ENCODE results near the gene ECI1. TPM values are rescaled to one million over a fixed set of nuclear protein-coding genes. Genes with fewer than 3 reads are reported as not detected.
A peak's percentile ranks its signal among the peaks of the same experiment; 100 is the strongest.

Gene ECI1
- total RNA-seq, 2 donors from 2014 or later, result 48.5 to 87.0 TPM

GRCh38 chr16:2206780-2207433, 44.5 kb downstream of the ECI1 start:
- no peak overlapping the region for H3K27ac ChIP-seq
- no peaks in the 10 kb centered on the region for H3K27me3 ChIP-seq (replicated peaks; ENCODE audit: insufficient read depth)
- DNase-seq (ENCODE audit: low spot score), result no peak
- TF ChIP-seq POLR2AphosphoS5 (IDR thresholded peaks at IDR 0.05) (no peak), CTCF (IDR thresholded peaks at IDR 0.05) (no peak), POLR2A (IDR thresholded peaks at IDR 0.05) (no peak)
- peaks cover 7% of the 10 kb centered on the region for H3K4me1 ChIP-seq (replicated peaks)
- peaks cover 0 to 16% of the 10 kb centered on the region in 2 donors for H3K36me3 ChIP-seq
- no peaks in the 10 kb centered on the region for H3K9me3 ChIP-seq
- WGBS, result 89% methylated on average over 23 of the region's 23 CpGs
- H3K4me3 ChIP-seq, result no peak overlapping the region
- intact Hi-C loops (cut with DNase I), result loop anchor here (10.0 kb wide), 1 partner anchor 48 kb away; the partner anchor contains the start of gene ECI1

- TF ChIP-seq CTCF (IDR thresholded peaks at IDR 0.05) (no peak), POLR2AphosphoS5 (IDR thresholded peaks at IDR 0.05) (no peak), POLR2A (IDR thresholded peaks at IDR 0.05) (no peak)
- Histone ChIP-seq H3K36me3 (peaks cover 0 to 16% of the 10 kb centered on the region in 2 donors), H3K27me3 (replicated peaks; ENCODE audit: insufficient read depth) (no peaks in the 10 kb centered on the region), H3K27ac (peak overlapping the region in 1 of 2 donors; percentile 97), H3K4me3 (peak overlapping the region; percentile 78 to 83), H3K4me1 (replicated peaks) (peaks cover 6% of the 10 kb centered on the region), H3K9me3 (no peaks in the 10 kb centered on the region)
- intact Hi-C loops (cut with DNase I), result loop anchor here (10.0 kb wide), 1 partner anchor 48 kb away; the partner anchor contains the start of gene ECI1
- DNase-seq (ENCODE audit: low spot score), result no peak
- WGBS, result 83% methylated on average over 18 of the region's 18 CpGs
These were observed 45.0 kb downstream of the ECI1 start for GRCh38 chr16:2206420-2206779.

GRCh38 chr16:2205967-2206313, 45.4 kb downstream of the ECI1 start:
- DNase-seq (ENCODE audit: low spot score), result no peak
- H3K4me1 ChIP-seq (replicated peaks), result peaks cover 6% of the 10 kb centered on the region
- no peaks in the 10 kb centered on the region for H3K9me3 ChIP-seq
- H3K27ac ChIP-seq, result peak overlapping the region; percentile 97
- TF ChIP-seq POLR2AphosphoS5 (IDR thresholded peaks at IDR 0.05), result no peak
- H3K4me3 ChIP-seq, result peak overlapping the region; percentile 78 to 83
- 5% methylated on average over 16 of the region's 16 CpGs for WGBS
- H3K36me3 ChIP-seq, result peaks cover 0 to 16% of the 10 kb centered on the region in 2 donors
- intact Hi-C loops (cut with DNase I), result loop anchor here (10.0 kb wide), 1 partner anchor 49 kb away; the partner anchor contains the start of gene ECI1
- H3K27me3 ChIP-seq (replicated peaks; ENCODE audit: insufficient read depth), result no peaks in the 10 kb centered on the region

GRCh38 chr16:2205104-2205966, 46.1 kb downstream of the ECI1 start, which contains the start of gene MLST8:
TSS of gene MLST8 (plus strand) at chr16:2205454. CDS start at chr16:2206086, 632 bp downstream.
- intact Hi-C loops (cut with DNase I), result loop anchor here (10.0 kb wide), 1 partner anchor 49 kb away; the partner anchor contains the start of gene ECI1
- H3K36me3 ChIP-seq, result peaks cover 0 to 16% of the 10 kb centered on the region in 2 donors
- H3K4me3 ChIP-seq, result peak within 1 kb of the TSS; percentile 78 to 83

More at GRCh38 chr16:2205104-2205966, 46.1 kb downstream of the ECI1 start, which contains the start of gene MLST8:
- Histone ChIP-seq H3K27ac (peak within 1 kb of the TSS; percentile 97), H3K27me3 (replicated peaks; ENCODE audit: insufficient read depth) (no peaks in the 10 kb centered on the region), H3K9me3 (no peaks in the 10 kb centered on the region), H3K4me1 (replicated peaks) (peaks cover 6% of the 10 kb centered on the region)
- DNase-seq (ENCODE audit: low spot score), result peak; percentile 74
- TF ChIP-seq POLR2A (IDR thresholded peaks at IDR 0.05) (peak; percentile 66), POLR2AphosphoS5 (IDR thresholded peaks at IDR 0.05) (peak; percentile 84), CTCF (IDR thresholded peaks at IDR 0.05) (peak in 2 of 4 experiments; percentile 34 to 48)
- WGBS, result under 1% methylated on average over 82 of the region's 93 CpGs
